NCI-H1048 (cell line): ENCODE measurements around the gene SEMA4G.
A peak's percentile ranks its signal among the peaks of the same experiment; 100 is the strongest.

Experiments
- DNase-seq: peaks from one replicate; lab custom pipeline; 2025; lab: John Stamatoyannopoulos, UW

The SEMA4G gene

GRCh38 chr10:100986952-100987684 is 17.8 kb downstream of the SEMA4G start, which contains the start of the genes MRPL43 and TWNK:
TSS of gene MRPL43 (minus strand) at chr10:100987497. CDS start at chr10:100987443, 54 bp downstream.
TSS of gene TWNK (plus strand) at chr10:100987543. CDS start at chr10:100988211, 668 bp downstream.
- peak; percentile 32 for DNase-seq

GRCh38 chr10:100987685-100988049 is 18.4 kb downstream of the SEMA4G start:
- DNase-seq = no peak

GRCh38 chr10:100988166-100988565 is 18.9 kb downstream of the SEMA4G start:
- no peak for DNase-seq

GRCh38 chr10:100989088-100989487 is 19.8 kb downstream of the SEMA4G start:
- DNase-seq = no peak

GRCh38 chr10:100993986-100994708 is 24.8 kb downstream of the SEMA4G start:
- DNase-seq = no peak

- no peak for DNase-seq
Measured at GRCh38 chr10:100995181-100995580, 25.9 kb downstream of the SEMA4G start.

GRCh38 chr10:100996678-100997359 is 27.5 kb downstream of the SEMA4G start:
- DNase-seq = no peak

GRCh38 chr10:100997360-100998182 is 28.3 kb downstream of the SEMA4G start:
- DNase-seq = peak; percentile 60

GRCh38 chr10:100998183-100998990 is 29.1 kb downstream of the SEMA4G start:
- DNase-seq = peak; percentile 42

- peak; percentile 23 for DNase-seq
Measured at GRCh38 chr10:100998991-100999741, 29.9 kb downstream of the SEMA4G start.

GRCh38 chr10:100999742-101000126 is 30.4 kb downstream of the SEMA4G start, which contains the start of gene LZTS2:
TSS of gene LZTS2 (plus strand) at chr10:100999808. CDS start at chr10:101002539, 2,731 bp downstream.
- DNase-seq = no peak

- no peak for DNase-seq
Measured at GRCh38 chr10:101000127-101000914, 31.0 kb downstream of the SEMA4G start.

- DNase-seq = no peak
Measured at GRCh38 chr10:101000915-101001658, 31.8 kb downstream of the SEMA4G start.

- no peak for DNase-seq
Measured at GRCh38 chr10:101001659-101002035, 32.3 kb downstream of the SEMA4G start.

GRCh38 chr10:101002456-101002855 is 33.2 kb downstream of the SEMA4G start:
- DNase-seq = no peak

GRCh38 chr10:101003639-101004206 is 34.4 kb downstream of the SEMA4G start:
- DNase-seq = no peak

- DNase-seq = no peak
Measured at GRCh38 chr10:101005361-101005760, 36.1 kb downstream of the SEMA4G start.

- no peak for DNase-seq
Measured at GRCh38 chr10:101005869-101006567, 36.7 kb downstream of the SEMA4G start.
